Effector memory CD4-positive, alpha-beta T cell (primary cell): ENCODE measurements around the gene CFAP74.

Source experiments
- DNase-seq, 3 donors: peaks; one replicate each; pipeline ENCODE4 v3.0.0-alpha.2; 2020
- H3K27ac ChIP-seq: 2 replicates; pipeline ENCODE4 v1.7.0; 2013; ENCODE audit warnings: mild to moderate bottlenecking, low read length, moderate library complexity; ENCODE audit not compliant: insufficient read depth, poor library complexity, severe bottlenecking
- H3K27me3 ChIP-seq: replicated peaks from 2 replicates; pipeline ENCODE4 v1.7.0; 2013; ENCODE audit warnings: mild to moderate bottlenecking, low read length; ENCODE audit not compliant: insufficient read depth, control insufficient read depth, poor library complexity, severe bottlenecking
- H3K36me3 ChIP-seq: 2 replicates; pipeline ENCODE4 v1.7.0; 2013; ENCODE audit warnings: mild to moderate bottlenecking, low read length, moderate library complexity; ENCODE audit not compliant: control insufficient read depth, insufficient read depth
- H3K4me1 ChIP-seq: 2 replicates; pipeline ENCODE4 v1.7.0; 2013; ENCODE audit warnings: low read length, mild to moderate bottlenecking; ENCODE audit not compliant: control insufficient read depth, insufficient read depth, poor library complexity, severe bottlenecking
- H3K4me3 ChIP-seq: 2 replicates; pipeline ENCODE4 v1.7.0; 2013; ENCODE audit warnings: low read length, low read depth, mild to moderate bottlenecking; ENCODE audit not compliant: insufficient read depth, poor library complexity, severe bottlenecking
- H3K9me3 ChIP-seq: 2 replicates; pipeline ENCODE4 v1.7.0; 2013; ENCODE audit warnings: mild to moderate bottlenecking, low read length, moderate library complexity; ENCODE audit not compliant: control insufficient read depth

The CFAP74 gene

GRCh38 chr1:1876335-1876930, 127.2 kb downstream of the CFAP74 start:
- H3K27me3 ChIP-seq, result no peaks in the 10 kb centered on the region
- no peaks in the 10 kb centered on the region for H3K9me3 ChIP-seq
- H3K27ac ChIP-seq, result no peak overlapping the region
- H3K4me1 ChIP-seq, result peaks cover 32% of the 10 kb centered on the region
- no peak for DNase-seq
- H3K36me3 ChIP-seq, result peaks cover 9% of the 10 kb centered on the region
- no peak overlapping the region for H3K4me3 ChIP-seq

GRCh38 chr1:1875932-1876331, 127.7 kb downstream of the CFAP74 start:
- H3K4me3 ChIP-seq, result no peak overlapping the region
- H3K9me3 ChIP-seq, result no peaks in the 10 kb centered on the region
- peaks cover 36% of the 10 kb centered on the region for H3K4me1 ChIP-seq
- H3K36me3 ChIP-seq, result peaks cover 9% of the 10 kb centered on the region
- H3K27ac ChIP-seq, result no peak overlapping the region
- no peak for DNase-seq
- H3K27me3 ChIP-seq, result no peaks in the 10 kb centered on the region

DNA sequence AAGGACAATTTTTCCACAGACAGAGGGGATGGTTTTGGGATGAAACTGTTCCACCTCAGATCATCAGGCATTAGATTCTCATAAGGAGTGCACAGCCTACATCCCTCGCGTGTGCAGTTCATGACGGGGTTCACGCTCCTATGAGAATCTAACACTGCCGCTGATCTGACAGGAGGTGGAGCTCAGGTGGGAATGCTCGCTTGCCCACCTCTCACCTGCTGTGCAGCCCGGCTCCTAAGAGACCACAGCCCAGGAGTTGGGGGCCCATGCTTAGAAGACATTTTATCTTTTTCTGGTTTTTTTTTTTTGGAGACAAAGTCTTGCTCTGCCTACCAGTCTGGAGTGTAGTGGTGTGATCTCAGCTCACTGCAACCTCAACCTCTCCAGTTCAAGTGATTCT, 128.7 kb downstream of the CFAP74 start:
- no peaks in the 10 kb centered on the region for H3K27me3 ChIP-seq
- H3K9me3 ChIP-seq, result no peaks in the 10 kb centered on the region
- H3K27ac ChIP-seq, result no peak overlapping the region
- no peak overlapping the region for H3K4me3 ChIP-seq
- peaks cover 9% of the 10 kb centered on the region for H3K36me3 ChIP-seq
- DNase-seq, result no peak
- peaks cover 35% of the 10 kb centered on the region for H3K4me1 ChIP-seq

DNA sequence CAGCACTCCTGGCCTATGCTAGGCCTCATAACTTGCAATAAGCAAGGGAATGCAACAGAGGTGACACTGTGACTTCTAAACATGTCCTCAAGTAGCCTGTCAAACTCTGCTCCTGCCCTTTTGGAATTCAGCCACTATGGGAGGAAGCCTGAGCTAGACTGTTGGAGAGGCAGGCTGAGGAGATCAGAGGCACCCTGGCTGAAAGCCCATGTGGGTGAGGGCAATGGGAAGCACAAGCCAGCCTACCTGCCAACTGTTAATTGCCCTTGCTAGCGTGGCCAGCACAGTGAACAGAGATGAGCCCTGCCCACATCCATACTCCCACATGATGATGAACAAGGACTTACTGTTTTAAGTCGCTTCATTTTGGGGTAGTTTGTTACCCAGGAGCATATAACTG, 130.4 kb downstream of the CFAP74 start:
- no peaks in the 10 kb centered on the region for H3K9me3 ChIP-seq
- peaks cover 24% of the 10 kb centered on the region for H3K4me1 ChIP-seq
- no peaks in the 10 kb centered on the region for H3K27me3 ChIP-seq
- H3K36me3 ChIP-seq, result peaks cover 9% of the 10 kb centered on the region
- H3K4me3 ChIP-seq, result no peak overlapping the region
- H3K27ac ChIP-seq, result no peak overlapping the region
- DNase-seq, result no peak

- no peaks in the 10 kb centered on the region for H3K9me3 ChIP-seq
- no peak overlapping the region for H3K27ac ChIP-seq
- H3K4me3 ChIP-seq, result no peak overlapping the region
- peaks cover 9% of the 10 kb centered on the region for H3K36me3 ChIP-seq
- peaks cover 24% of the 10 kb centered on the region for H3K4me1 ChIP-seq
- DNase-seq, result no peak
- H3K27me3 ChIP-seq, result no peaks in the 10 kb centered on the region
Measured at GRCh38 chr1:1872329-1872994, 131.1 kb downstream of the CFAP74 start.
